PC-3 (cell line): ENCODE measurements around the gene TRAPPC2.

Source experiments
- EZH2 ChIP-seq: fragments of 300-600 bp; sonication (generic); IDR thresholded peaks from one replicate; pipeline ENCODE4 v1.6.1; 2017; ENCODE audit warnings: antibody characterized with exemption, mild to moderate bottlenecking, low read length; ENCODE audit not compliant: unreplicated experiment
- EZH2phosphoT487 ChIP-seq: fragments of 300-600 bp; sonication (generic); IDR thresholded peaks from 2 replicates; pipeline ENCODE4 v1.6.1; 2018; ENCODE audit warnings: mild to moderate bottlenecking, antibody characterized with exemption, low read length, borderline replicate concordance
- TF ChIP-seq, protein P1 (sequence below): fragments of 300-600 bp; sonication (generic); conservative IDR thresholded peaks from 2 replicates; pipeline ENCODE4 v1.5.1; 2017; ENCODE audit warnings: antibody characterized with exemption, low read depth, mild to moderate bottlenecking, low read length

DNA sequence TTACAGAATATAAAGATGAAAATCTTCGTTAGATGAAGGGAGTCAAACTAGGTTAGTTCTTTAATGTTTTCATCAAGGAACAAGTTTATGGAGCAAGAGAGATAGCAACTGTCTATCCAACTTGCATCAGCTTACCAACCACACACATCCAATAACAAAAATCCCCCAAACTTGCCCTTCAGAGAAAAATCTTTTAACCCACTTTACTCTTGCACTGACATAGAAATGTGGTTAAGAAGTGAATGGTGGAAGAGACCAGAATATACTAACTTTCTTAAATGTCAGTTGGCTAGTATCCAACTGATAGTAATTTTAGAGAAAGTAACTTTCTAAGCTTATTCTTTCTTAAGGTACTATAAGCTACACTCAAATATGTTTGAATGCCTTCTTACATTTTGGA lies 47.2 kb downstream of the TRAPPC2 start:
- TF ChIP-seq, protein P1, sequence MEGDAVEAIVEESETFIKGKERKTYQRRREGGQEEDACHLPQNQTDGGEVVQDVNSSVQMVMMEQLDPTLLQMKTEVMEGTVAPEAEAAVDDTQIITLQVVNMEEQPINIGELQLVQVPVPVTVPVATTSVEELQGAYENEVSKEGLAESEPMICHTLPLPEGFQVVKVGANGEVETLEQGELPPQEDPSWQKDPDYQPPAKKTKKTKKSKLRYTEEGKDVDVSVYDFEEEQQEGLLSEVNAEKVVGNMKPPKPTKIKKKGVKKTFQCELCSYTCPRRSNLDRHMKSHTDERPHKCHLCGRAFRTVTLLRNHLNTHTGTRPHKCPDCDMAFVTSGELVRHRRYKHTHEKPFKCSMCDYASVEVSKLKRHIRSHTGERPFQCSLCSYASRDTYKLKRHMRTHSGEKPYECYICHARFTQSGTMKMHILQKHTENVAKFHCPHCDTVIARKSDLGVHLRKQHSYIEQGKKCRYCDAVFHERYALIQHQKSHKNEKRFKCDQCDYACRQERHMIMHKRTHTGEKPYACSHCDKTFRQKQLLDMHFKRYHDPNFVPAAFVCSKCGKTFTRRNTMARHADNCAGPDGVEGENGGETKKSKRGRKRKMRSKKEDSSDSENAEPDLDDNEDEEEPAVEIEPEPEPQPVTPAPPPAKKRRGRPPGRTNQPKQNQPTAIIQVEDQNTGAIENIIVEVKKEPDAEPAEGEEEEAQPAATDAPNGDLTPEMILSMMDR: no peak
- TF ChIP-seq EZH2phosphoT487: no peak
- TF ChIP-seq EZH2: no peak
